ENCODE results near the gene FXN.

DNA sequence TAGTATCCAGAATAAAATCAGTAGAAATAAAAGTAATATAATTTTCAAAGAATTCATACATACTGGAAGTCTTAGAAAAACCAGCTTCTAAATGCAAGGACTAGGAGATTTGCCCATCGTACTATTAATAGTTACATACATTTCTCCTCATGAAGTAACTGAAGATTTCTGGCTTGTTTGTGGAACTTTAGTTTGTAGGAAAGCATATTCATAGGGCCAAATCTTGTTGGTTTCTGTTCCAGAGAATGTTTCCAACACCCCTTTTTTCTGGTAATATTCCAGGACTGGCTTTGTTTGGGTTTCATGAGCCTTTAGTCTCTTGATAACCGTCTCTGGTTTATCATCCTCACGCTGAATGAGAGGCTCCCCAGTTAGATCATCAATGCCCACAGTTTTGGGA is 72.2 kb downstream of the FXN start:
- TF ChIP-seq, protein P1, sequence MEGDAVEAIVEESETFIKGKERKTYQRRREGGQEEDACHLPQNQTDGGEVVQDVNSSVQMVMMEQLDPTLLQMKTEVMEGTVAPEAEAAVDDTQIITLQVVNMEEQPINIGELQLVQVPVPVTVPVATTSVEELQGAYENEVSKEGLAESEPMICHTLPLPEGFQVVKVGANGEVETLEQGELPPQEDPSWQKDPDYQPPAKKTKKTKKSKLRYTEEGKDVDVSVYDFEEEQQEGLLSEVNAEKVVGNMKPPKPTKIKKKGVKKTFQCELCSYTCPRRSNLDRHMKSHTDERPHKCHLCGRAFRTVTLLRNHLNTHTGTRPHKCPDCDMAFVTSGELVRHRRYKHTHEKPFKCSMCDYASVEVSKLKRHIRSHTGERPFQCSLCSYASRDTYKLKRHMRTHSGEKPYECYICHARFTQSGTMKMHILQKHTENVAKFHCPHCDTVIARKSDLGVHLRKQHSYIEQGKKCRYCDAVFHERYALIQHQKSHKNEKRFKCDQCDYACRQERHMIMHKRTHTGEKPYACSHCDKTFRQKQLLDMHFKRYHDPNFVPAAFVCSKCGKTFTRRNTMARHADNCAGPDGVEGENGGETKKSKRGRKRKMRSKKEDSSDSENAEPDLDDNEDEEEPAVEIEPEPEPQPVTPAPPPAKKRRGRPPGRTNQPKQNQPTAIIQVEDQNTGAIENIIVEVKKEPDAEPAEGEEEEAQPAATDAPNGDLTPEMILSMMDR (conservative IDR thresholded peaks at IDR 0.05; ENCODE audit: low read depth, low read length), result no peak
- no peak for TF ChIP-seq EZH2 (IDR thresholded peaks at IDR 0.05; ENCODE audit: low read length, unreplicated experiment)
- no peak for TF ChIP-seq EZH2phosphoT487 (IDR thresholded peaks at IDR 0.05; ENCODE audit: borderline replicate concordance, low read length)
